AG09319 (cell line): ENCODE measurements around the gene SREBF2.
"Not testable (repeated sequence)": the region's sequence is repeated elsewhere in the genome, so short reads cannot be mapped to it uniquely, and the experiment has no call there.

ENCODE experiments used
- DNase-seq: peaks from one replicate; pipeline ENCODE4 v3.0.0-alpha.2; 2010; ENCODE audit warnings: low read depth; ENCODE audit errors: extremely low read depth
- CTCF ChIP-seq: IDR thresholded peaks from 2 replicates; pipeline ENCODE4 v1.5.1; 2011; ENCODE audit warnings: low read depth, mild to moderate bottlenecking, inconsistent platforms, low read length, moderate library complexity

The SREBF2 gene

DNA sequence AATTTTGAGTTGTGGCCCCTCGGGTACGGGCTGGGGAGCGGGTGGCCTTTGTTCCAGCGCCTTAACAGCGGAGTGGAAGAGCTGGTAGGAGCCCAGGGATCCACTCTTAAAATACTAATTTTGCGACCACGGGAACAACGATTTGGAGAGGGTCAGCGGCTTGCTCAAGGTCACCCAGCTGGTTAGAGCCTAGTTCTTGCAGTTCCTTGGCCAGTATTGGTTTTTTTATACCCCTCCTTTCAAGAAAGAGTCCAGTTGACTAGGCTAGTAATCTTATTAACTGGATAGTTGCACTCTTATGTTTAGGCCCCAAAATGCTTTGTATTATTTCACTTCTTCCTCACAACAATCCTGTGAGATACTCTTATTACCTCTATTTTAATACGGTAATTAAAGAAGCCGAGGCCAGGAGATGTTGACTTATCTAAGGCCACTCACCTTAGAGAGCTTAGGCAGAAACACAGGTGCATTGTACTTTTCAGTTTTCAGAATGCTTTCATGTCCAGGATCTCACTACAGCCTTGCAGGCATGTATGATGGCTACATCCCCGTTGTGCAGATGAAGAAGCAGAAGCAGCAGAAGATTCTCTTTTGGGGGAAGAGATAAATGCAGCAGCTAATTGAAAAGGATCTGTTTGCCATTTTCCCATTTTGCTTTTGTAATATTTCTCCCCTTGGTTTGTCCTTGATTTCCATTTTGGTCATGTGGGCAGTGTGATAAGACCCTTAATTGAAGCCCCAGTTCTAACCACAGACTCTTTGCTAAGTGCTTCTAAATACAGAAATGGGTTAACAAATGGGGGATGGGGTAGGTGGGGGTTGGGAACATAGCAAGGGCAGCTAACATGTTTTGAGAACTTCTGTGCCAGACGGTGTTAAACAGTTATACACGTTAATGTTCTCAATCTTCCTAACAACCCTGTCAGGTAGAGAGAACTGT, 1.4 kb downstream of the SREBF2 start:
- DNase-seq = no peak
- TF ChIP-seq CTCF = no peak

GRCh38 chr22:41835462-41835861, 2.6 kb downstream of the SREBF2 start:
- DNase-seq = not testable (repeated sequence)

DNA sequence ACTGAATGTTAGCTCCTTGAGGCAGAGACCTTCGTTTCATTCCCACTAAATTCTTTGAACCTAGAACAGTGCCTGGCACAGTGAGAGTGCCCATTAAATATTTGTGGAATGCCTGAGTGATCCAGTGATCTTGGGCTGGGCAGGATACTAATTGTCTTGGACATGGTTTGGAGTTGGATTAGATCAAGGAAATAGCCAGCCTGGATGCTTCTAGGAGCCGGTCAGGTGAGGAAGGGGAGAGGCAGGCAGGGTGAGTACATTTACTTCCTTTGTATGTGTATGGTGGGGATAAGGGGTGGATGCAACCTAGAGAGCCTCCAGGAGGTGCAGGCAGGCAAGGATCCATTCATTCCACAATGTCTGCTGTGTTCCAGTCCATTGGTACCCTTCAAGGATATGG, 3.6 kb downstream of the SREBF2 start:
- no peak for DNase-seq
- no peak for TF ChIP-seq CTCF

- TF ChIP-seq CTCF = no peak
- no peak for DNase-seq
These were observed 6.1 kb downstream of the SREBF2 start for GRCh38 chr22:41838842-41839618.

- no peak for TF ChIP-seq CTCF
These were observed 7.3 kb downstream of the SREBF2 start for GRCh38 chr22:41840216-41840615.

DNA sequence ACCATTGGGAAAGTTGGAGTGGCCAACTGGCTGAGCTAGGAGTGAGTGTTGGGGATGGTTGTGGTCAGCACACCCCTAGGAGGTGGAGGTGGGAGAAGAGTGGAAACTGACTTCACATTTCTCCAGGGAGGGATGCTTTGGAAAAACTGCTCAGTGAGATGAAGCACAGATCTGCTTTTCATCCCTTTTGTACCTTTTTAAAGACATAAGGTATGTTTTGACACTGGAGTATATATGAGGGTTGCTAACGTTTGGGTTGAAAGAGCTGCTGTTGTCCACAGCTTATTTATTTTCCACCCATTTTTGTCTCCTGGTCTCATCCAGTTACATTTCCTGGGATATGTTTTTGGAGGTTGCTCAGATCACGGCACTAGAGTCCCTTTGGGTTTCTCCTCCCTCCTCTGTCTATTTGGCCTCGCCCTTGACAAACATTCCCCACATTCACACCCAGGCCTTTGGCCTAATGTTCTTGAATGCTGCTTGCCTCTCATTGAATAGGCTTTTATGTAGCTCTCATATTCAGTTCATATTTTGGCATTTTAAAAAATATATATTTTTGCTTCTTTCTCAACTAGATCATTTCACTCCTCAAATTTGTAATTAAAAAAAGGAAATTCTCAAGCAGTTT, 8.3 kb downstream of the SREBF2 start:
- TF ChIP-seq CTCF = no peak
- DNase-seq = no peak

More at GRCh38 chr22:41840216-41840615, 7.3 kb downstream of the SREBF2 start:
- no peak for DNase-seq

GRCh38 chr22:41842996-41843970, 10.4 kb downstream of the SREBF2 start:
- no peak for DNase-seq
- TF ChIP-seq CTCF = no peak
